Measurements from ENCODE around the gene AIRE.

GRCh38 chr21:44288251-44289110 lies 2.8 kb downstream of the AIRE start:
- TF ChIP-seq, protein P1, sequence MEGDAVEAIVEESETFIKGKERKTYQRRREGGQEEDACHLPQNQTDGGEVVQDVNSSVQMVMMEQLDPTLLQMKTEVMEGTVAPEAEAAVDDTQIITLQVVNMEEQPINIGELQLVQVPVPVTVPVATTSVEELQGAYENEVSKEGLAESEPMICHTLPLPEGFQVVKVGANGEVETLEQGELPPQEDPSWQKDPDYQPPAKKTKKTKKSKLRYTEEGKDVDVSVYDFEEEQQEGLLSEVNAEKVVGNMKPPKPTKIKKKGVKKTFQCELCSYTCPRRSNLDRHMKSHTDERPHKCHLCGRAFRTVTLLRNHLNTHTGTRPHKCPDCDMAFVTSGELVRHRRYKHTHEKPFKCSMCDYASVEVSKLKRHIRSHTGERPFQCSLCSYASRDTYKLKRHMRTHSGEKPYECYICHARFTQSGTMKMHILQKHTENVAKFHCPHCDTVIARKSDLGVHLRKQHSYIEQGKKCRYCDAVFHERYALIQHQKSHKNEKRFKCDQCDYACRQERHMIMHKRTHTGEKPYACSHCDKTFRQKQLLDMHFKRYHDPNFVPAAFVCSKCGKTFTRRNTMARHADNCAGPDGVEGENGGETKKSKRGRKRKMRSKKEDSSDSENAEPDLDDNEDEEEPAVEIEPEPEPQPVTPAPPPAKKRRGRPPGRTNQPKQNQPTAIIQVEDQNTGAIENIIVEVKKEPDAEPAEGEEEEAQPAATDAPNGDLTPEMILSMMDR (IDR thresholded peaks at IDR 0.05), result no peak
- no peak for TF ChIP-seq POLR2A (IDR thresholded peaks at IDR 0.05)

Measured in ovary (tissue), 3 donors.